SK-N-SH treated with all-trans-retinoic acid at 6 μM for 48 hours (cell line): ENCODE measurements around the gene CCND1.

Experiments used
- ATAC-seq: fragments of 200-7000 bp; cut with Tn5 transposase; 3 replicates; pipeline ENCODE4 v1.9.1; 2020; ENCODE audit warnings: mild to moderate bottlenecking, moderate library complexity
- ARNTL ChIP-seq: fragments of 450-650 bp; formaldehyde crosslinking; IDR thresholded peaks from 2 replicates; pipeline ENCODE4 v1.5.0; 2020; ENCODE audit warnings: low read depth, mild to moderate bottlenecking, moderate library complexity, borderline replicate concordance
- BACH2 ChIP-seq: fragments of 250-450 bp; sonication (Bioruptor Pico); IDR thresholded peaks from 2 replicates; pipeline ENCODE4 v1.9.0; 2021; ENCODE audit warnings: mild to moderate bottlenecking, borderline replicate concordance
- CSDC2 ChIP-seq: fragments of 250-450 bp; sonication (Bioruptor Pico); IDR thresholded peaks from 2 replicates; pipeline ENCODE4 v1.5.0; 2020; ENCODE audit warnings: mild to moderate bottlenecking, moderate library complexity
- ESRRG ChIP-seq: fragments of 250-450 bp; sonication (Bioruptor Pico); IDR thresholded peaks from 2 replicates; pipeline ENCODE4 v1.6.1; 2021; ENCODE audit warnings: mild to moderate bottlenecking
- GLIS3 ChIP-seq: fragments of 250-450 bp; sonication (Bioruptor Pico); IDR thresholded peaks from 2 replicates; pipeline ENCODE4 v1.5.0; 2020; ENCODE audit warnings: mild to moderate bottlenecking, moderate library complexity
- ISL1 ChIP-seq: fragments of 250-450 bp; sonication (Bioruptor Pico); IDR thresholded peaks from 2 replicates; pipeline ENCODE4 v2.1.2; 2022; ENCODE audit warnings: mild to moderate bottlenecking, moderate library complexity
- OSR1 ChIP-seq: fragments of 250-450 bp; sonication (Bioruptor Pico); IDR thresholded peaks from 2 replicates; pipeline ENCODE4 v1.8.0; 2022; ENCODE audit warnings: moderate library complexity, mild to moderate bottlenecking, inconsistent platforms
- PPARA ChIP-seq: fragments of 250-450 bp; sonication (Bioruptor Pico); IDR thresholded peaks from 2 replicates; pipeline ENCODE4 v1.5.0; 2020; ENCODE audit warnings: mild to moderate bottlenecking, borderline replicate concordance
- RARB ChIP-seq: fragments of 250-450 bp; sonication (Bioruptor Pico); IDR thresholded peaks from 2 replicates; pipeline ENCODE4 v1.8.0; 2021; ENCODE audit warnings: mild to moderate bottlenecking, moderate library complexity
- SNAI2 ChIP-seq: fragments of 250-450 bp; sonication (Bioruptor Pico); IDR thresholded peaks from 2 replicates; pipeline ENCODE4 v1.5.0; 2020; ENCODE audit warnings: mild to moderate bottlenecking, moderate library complexity
- TCF4 ChIP-seq: fragments of 250-450 bp; sonication (Bioruptor Pico); IDR thresholded peaks from 2 replicates; pipeline ENCODE4 v1.8.0; 2021; ENCODE audit warnings: mild to moderate bottlenecking, moderate library complexity, borderline replicate concordance
- TOX ChIP-seq: fragments of 250-450 bp; sonication (Bioruptor Pico); IDR thresholded peaks from 2 replicates; pipeline ENCODE4 v1.8.0; 2021; ENCODE audit warnings: mild to moderate bottlenecking, moderate library complexity, borderline replicate concordance
- ZC3H10 ChIP-seq: fragments of 250-450 bp; sonication (Bioruptor Pico); IDR thresholded peaks from 2 replicates; pipeline ENCODE4 v1.5.1; 2021; ENCODE audit warnings: mild to moderate bottlenecking, moderate library complexity
- ZFP3 ChIP-seq: fragments of 250-450 bp; sonication (Bioruptor Pico); IDR thresholded peaks from 2 replicates; pipeline ENCODE4 v1.5.0; 2020; ENCODE audit warnings: mild to moderate bottlenecking, moderate library complexity
- ZFP30 ChIP-seq: fragments of 450-650 bp; formaldehyde crosslinking; IDR thresholded peaks from 2 replicates; pipeline ENCODE4 v1.5.0; 2022; ENCODE audit warnings: mild to moderate bottlenecking, moderate library complexity
- ZNF565 ChIP-seq: fragments of 450-650 bp; formaldehyde crosslinking; conservative IDR thresholded peaks from 2 replicates; pipeline ENCODE4 v1.5.0; 2020; ENCODE audit warnings: low read depth, mild to moderate bottlenecking, moderate library complexity
- ZNF70 ChIP-seq: fragments of 450-650 bp; formaldehyde crosslinking; IDR thresholded peaks from 2 replicates; pipeline ENCODE4 v1.5.0; 2020; ENCODE audit warnings: mild to moderate bottlenecking, moderate library complexity
- ZNF8 ChIP-seq: fragments of 450-650 bp; formaldehyde crosslinking; IDR thresholded peaks from 2 replicates; pipeline ENCODE4 v1.5.0; 2020; ENCODE audit warnings: mild to moderate bottlenecking, moderate library complexity
- TF ChIP-seq, protein P1 (sequence below): fragments of 250-450 bp; sonication (Bioruptor Pico); IDR thresholded peaks from 2 replicates; pipeline ENCODE4 v1.5.0; 2020; ENCODE audit warnings: mild to moderate bottlenecking, moderate library complexity
- TF ChIP-seq, protein P2 (sequence below): fragments of 250-450 bp; sonication (Bioruptor Pico); IDR thresholded peaks from 2 replicates; pipeline ENCODE4 v1.8.0; 2021; ENCODE audit warnings: low read depth, mild to moderate bottlenecking, moderate library complexity, borderline replicate concordance
- TF ChIP-seq, protein P3 (sequence below): fragments of 250-450 bp; sonication (Bioruptor Pico); IDR thresholded peaks from 2 replicates; pipeline ENCODE4 v1.8.0; 2020; ENCODE audit warnings: mild to moderate bottlenecking, moderate library complexity, borderline replicate concordance

The CCND1 gene

DNA sequence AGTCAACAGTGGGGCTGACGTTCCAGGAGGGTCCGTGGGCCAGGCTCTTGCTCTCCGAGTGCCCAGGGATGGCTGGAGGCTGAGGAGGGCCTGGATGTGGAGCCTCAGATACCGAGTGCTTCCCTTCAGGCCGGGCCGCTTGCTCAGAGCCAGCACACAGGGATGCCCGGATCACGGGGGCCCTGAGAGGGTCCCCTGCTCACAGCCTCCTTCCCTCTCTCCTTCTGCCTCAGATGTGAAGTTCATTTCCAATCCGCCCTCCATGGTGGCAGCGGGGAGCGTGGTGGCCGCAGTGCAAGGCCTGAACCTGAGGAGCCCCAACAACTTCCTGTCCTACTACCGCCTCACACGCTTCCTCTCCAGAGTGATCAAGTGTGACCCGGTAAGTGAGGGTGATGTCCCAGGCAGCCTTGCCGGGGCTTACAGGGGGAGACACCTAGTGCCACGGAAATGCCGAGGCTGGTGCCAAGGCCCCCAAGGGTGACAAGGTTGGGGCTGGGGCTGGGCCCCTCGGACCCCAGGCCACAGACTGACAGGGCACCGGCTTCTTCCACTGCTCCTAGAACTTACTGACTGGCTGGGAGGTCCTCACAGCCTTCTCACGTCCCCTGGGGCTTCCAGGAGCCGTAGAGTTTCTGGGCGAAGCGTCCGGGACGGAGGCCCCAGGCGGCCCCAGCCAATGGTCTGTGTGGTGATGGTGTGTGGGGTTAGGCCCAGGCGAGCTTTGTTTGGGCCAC lies 7.0 kb downstream of the CCND1 start:
- TF ChIP-seq, protein P1, sequence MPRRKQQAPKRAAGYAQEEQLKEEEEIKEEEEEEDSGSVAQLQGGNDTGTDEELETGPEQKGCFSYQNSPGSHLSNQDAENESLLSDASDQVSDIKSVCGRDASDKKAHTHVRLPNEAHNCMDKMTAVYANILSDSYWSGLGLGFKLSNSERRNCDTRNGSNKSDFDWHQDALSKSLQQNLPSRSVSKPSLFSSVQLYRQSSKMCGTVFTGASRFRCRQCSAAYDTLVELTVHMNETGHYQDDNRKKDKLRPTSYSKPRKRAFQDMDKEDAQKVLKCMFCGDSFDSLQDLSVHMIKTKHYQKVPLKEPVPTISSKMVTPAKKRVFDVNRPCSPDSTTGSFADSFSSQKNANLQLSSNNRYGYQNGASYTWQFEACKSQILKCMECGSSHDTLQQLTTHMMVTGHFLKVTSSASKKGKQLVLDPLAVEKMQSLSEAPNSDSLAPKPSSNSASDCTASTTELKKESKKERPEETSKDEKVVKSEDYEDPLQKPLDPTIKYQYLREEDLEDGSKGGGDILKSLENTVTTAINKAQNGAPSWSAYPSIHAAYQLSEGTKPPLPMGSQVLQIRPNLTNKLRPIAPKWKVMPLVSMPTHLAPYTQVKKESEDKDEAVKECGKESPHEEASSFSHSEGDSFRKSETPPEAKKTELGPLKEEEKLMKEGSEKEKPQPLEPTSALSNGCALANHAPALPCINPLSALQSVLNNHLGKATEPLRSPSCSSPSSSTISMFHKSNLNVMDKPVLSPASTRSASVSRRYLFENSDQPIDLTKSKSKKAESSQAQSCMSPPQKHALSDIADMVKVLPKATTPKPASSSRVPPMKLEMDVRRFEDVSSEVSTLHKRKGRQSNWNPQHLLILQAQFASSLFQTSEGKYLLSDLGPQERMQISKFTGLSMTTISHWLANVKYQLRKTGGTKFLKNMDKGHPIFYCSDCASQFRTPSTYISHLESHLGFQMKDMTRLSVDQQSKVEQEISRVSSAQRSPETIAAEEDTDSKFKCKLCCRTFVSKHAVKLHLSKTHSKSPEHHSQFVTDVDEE = no peak
- TF ChIP-seq ZNF8 (CRISPR knock-in tag) = no peak
- no peak for TF ChIP-seq OSR1 (CRISPR knock-in tag)
- TF ChIP-seq TCF4 (CRISPR knock-in tag) = no peak
- no peak for TF ChIP-seq RARB
- no peak for TF ChIP-seq CSDC2 (CRISPR knock-in tag)
- no peak for TF ChIP-seq ZFP3 (CRISPR knock-in tag)
- TF ChIP-seq ZFP30 (CRISPR knock-in tag) = no peak
- no peak for TF ChIP-seq PPARA (CRISPR knock-in tag)
- TF ChIP-seq ESRRG (CRISPR knock-in tag) = no peak
- no peak for TF ChIP-seq TOX (CRISPR knock-in tag)
- no peak for TF ChIP-seq ISL1 (CRISPR knock-in tag)
- TF ChIP-seq BACH2 (CRISPR knock-in tag) = no peak
- TF ChIP-seq ZC3H10 = no peak
- TF ChIP-seq GLIS3 (CRISPR knock-in tag) = no peak
- no peak for TF ChIP-seq ZNF70
- TF ChIP-seq, protein P2, sequence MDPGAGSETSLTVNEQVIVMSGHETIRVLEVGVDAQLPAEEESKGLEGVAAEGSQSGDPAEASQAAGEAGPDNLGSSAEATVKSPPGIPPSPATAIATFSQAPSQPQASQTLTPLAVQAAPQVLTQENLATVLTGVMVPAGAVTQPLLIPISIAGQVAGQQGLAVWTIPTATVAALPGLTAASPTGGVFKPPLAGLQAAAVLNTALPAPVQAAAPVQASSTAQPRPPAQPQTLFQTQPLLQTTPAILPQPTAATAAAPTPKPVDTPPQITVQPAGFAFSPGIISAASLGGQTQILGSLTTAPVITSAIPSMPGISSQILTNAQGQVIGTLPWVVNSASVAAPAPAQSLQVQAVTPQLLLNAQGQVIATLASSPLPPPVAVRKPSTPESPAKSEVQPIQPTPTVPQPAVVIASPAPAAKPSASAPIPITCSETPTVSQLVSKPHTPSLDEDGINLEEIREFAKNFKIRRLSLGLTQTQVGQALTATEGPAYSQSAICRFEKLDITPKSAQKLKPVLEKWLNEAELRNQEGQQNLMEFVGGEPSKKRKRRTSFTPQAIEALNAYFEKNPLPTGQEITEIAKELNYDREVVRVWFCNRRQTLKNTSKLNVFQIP (CRISPR knock-in tag) = no peak
- TF ChIP-seq SNAI2 (CRISPR knock-in tag) = no peak
- no peak for ATAC-seq

DNA sequence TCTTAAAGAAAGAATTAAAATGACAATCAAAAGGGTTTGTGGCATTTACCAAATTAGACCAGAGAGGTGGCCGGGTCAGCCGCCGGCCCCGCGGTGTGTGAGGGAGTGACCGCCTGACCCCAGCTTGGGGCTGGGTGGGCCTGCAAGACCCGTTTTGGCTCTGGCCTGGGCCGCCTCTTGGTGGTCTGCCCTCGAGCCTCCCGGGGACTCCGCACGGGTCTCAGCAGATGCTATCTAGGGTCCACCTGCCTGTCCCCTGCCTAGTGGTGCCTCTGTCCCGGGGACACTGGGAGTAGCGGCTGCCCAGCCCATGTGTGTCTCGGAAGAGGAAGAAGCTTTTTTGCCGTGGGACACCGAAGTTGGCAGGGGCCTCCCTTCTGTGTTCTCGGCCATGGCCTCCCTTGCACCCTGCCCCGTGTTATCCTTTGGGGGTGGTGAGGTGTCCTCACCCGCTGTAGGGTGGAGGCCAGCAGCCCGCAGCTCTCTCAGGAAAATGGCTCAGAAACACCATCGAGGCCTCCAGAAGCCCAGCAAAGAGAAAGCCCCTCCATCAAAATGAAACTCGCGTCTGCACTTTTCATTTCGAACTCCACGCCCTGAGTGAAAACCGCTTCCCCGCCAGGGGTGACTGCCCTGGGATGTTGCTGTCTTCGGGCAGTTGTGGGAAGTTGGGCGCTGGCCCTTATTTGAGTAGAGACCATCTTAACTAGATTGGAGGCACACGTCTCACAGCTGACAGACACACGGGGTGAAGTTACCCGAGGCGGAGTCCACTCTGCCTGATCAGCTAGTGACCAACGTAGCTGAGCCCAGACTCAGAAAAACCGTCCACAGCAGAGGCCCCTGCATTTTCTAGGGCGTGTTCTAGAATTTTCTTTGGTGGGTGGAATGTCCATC lies 8.0 kb downstream of the CCND1 start:
- TF ChIP-seq ZNF565 (CRISPR knock-in tag) = no peak
- TF ChIP-seq PPARA (CRISPR knock-in tag) = no peak
- TF ChIP-seq RARB = no peak
- TF ChIP-seq ARNTL (CRISPR knock-in tag) = no peak
- no peak for ATAC-seq

DNA sequence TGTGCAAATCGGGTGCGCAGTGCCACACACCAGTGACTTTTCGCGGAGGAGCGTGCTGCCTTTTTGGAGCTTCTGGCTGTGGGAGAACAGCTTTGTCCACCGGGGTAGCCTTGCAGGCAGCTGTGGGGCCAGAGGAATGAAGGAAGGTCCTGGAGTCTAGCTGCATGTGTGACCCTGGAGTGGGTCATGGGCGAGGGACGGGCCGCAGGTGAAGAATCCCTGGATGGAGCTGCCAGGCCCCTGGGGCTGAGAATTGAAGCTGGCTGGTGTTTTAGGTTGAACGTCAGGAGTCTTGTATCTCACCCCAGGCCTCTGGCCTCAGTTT lies 8.6 kb downstream of the CCND1 start:
- TF ChIP-seq ZFP30 (CRISPR knock-in tag) (no peak), ZC3H10 (no peak), PPARA (CRISPR knock-in tag) (no peak), OSR1 (CRISPR knock-in tag) (no peak), ZNF8 (CRISPR knock-in tag) (no peak), CSDC2 (CRISPR knock-in tag) (no peak), ISL1 (CRISPR knock-in tag) (no peak), BACH2 (CRISPR knock-in tag) (no peak), SNAI2 (CRISPR knock-in tag) (no peak), TOX (CRISPR knock-in tag) (no peak), TCF4 (CRISPR knock-in tag) (no peak), GLIS3 (CRISPR knock-in tag) (no peak), ESRRG (CRISPR knock-in tag) (no peak), ZNF70 (no peak)
- TF ChIP-seq, protein P2 (CRISPR knock-in tag) = no peak
- TF ChIP-seq, protein P1 = no peak
- TF ChIP-seq, protein P3, sequence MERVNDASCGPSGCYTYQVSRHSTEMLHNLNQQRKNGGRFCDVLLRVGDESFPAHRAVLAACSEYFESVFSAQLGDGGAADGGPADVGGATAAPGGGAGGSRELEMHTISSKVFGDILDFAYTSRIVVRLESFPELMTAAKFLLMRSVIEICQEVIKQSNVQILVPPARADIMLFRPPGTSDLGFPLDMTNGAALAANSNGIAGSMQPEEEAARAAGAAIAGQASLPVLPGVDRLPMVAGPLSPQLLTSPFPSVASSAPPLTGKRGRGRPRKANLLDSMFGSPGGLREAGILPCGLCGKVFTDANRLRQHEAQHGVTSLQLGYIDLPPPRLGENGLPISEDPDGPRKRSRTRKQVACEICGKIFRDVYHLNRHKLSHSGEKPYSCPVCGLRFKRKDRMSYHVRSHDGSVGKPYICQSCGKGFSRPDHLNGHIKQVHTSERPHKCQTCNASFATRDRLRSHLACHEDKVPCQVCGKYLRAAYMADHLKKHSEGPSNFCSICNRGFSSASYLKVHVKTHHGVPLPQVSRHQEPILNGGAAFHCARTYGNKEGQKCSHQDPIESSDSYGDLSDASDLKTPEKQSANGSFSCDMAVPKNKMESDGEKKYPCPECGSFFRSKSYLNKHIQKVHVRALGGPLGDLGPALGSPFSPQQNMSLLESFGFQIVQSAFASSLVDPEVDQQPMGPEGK (CRISPR knock-in tag) = no peak
- ATAC-seq = no peak
